RWPE2 (cell line): ENCODE results near the gene ABCC3.

Source experiments
- ATAC-seq: fragments of 200-7000 bp; cut with Tn5 transposase; 3 replicates; pipeline ENCODE4 v1.9.1; 2021; ENCODE audit warnings: low read depth
- DNase-seq: peaks from one replicate; pipeline ENCODE4 v3.0.0-alpha.2; 2020; ENCODE audit warnings: low spot score
- H3K27ac ChIP-seq: fragments of 450-650 bp; 2 replicates; pipeline ENCODE4 v1.5.1; 2017; ENCODE audit warnings: mild to moderate bottlenecking; ENCODE audit not compliant: poor library complexity, severe bottlenecking
- H3K27me3 ChIP-seq: fragments of 250-450 bp; sonication (Bioruptor Pico); 2 replicates; pipeline ENCODE4 v1.5.1; 2021; ENCODE audit warnings: mild to moderate bottlenecking, moderate library complexity; ENCODE audit not compliant: insufficient read depth, poor library complexity, severe bottlenecking
- H3K36me3 ChIP-seq: fragments of 250-450 bp; sonication (Bioruptor Pico); 2 replicates; pipeline ENCODE4 v1.5.1; 2020; ENCODE audit warnings: low read depth, mild to moderate bottlenecking, moderate library complexity
- H3K4me1 ChIP-seq: fragments of 250-450 bp; sonication (Bioruptor Pico); 2 replicates; pipeline ENCODE4 v1.5.1; 2021; ENCODE audit warnings: mild to moderate bottlenecking, moderate library complexity; ENCODE audit not compliant: insufficient read depth, poor library complexity, severe bottlenecking
- H3K4me3 ChIP-seq: fragments of 250-450 bp; sonication (Bioruptor Pico); 2 replicates; pipeline ENCODE4 v1.5.1; 2021; ENCODE audit warnings: mild to moderate bottlenecking, moderate library complexity; ENCODE audit not compliant: severe bottlenecking
- H3K9me3 ChIP-seq: fragments of 250-450 bp; sonication (Bioruptor Pico); 2 replicates; pipeline ENCODE4 v1.5.1; 2021; ENCODE audit warnings: mild to moderate bottlenecking, moderate library complexity; ENCODE audit not compliant: severe bottlenecking
- CTCF ChIP-seq: fragments of 450-650 bp; IDR thresholded peaks from one replicate; pipeline ENCODE4 v1.5.1; 2017; ENCODE audit warnings: mild to moderate bottlenecking, moderate library complexity; ENCODE audit not compliant: poor library complexity, severe bottlenecking

Gene ABCC3

GRCh38 chr17:50682938-50683337 is 48.3 kb downstream of the ABCC3 start:
- H3K27ac ChIP-seq: no peak overlapping the region
- no peaks in the 10 kb centered on the region for H3K9me3 ChIP-seq
- ATAC-seq: no peak

GRCh38 chr17:50683434-50684287 is 49.0 kb downstream of the ABCC3 start:
- ATAC-seq (no peak), DNase-seq (peak; percentile 56)
- Histone ChIP-seq H3K27ac (peak overlapping the region; percentile 53), H3K9me3 (no peaks in the 10 kb centered on the region), H3K27me3 (no peaks in the 10 kb centered on the region), H3K4me1 (peaks cover 20% of the 10 kb centered on the region), H3K4me3 (no peak overlapping the region), H3K36me3 (no peaks in the 10 kb centered on the region)
- TF ChIP-seq CTCF: no peak

More at GRCh38 chr17:50682938-50683337, 48.3 kb downstream of the ABCC3 start:
- no peak overlapping the region for H3K4me3 ChIP-seq
- peaks cover 20% of the 10 kb centered on the region for H3K4me1 ChIP-seq
- H3K27me3 ChIP-seq: no peaks in the 10 kb centered on the region
- TF ChIP-seq CTCF: no peak
- no peak for DNase-seq
- no peaks in the 10 kb centered on the region for H3K36me3 ChIP-seq

DNA sequence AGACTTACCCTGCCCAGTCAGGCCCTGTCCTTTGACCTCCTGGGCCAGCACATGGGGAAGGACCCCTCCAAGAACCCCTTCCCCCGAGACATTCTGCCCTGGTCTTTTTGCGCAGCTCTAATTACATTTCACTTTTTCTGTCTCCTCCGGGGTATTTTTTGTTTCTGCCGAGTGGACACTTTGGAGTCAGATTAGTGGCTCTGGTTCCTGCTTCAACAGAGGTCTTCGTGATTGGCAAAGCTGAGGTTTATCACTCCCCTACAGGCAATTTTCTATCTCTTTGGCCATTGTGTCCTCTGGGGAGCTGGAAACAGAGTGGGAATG is 49.6 kb downstream of the ABCC3 start:
- ATAC-seq (no peak), DNase-seq (no peak)
- H3K9me3 ChIP-seq: no peaks in the 10 kb centered on the region
- no peaks in the 10 kb centered on the region for H3K27me3 ChIP-seq
- no peaks in the 10 kb centered on the region for H3K36me3 ChIP-seq
- TF ChIP-seq CTCF: no peak
- H3K4me1 ChIP-seq: peaks cover 22% of the 10 kb centered on the region
- H3K4me3 ChIP-seq: no peak overlapping the region
- peak overlapping the region; percentile 53 for H3K27ac ChIP-seq

DNA sequence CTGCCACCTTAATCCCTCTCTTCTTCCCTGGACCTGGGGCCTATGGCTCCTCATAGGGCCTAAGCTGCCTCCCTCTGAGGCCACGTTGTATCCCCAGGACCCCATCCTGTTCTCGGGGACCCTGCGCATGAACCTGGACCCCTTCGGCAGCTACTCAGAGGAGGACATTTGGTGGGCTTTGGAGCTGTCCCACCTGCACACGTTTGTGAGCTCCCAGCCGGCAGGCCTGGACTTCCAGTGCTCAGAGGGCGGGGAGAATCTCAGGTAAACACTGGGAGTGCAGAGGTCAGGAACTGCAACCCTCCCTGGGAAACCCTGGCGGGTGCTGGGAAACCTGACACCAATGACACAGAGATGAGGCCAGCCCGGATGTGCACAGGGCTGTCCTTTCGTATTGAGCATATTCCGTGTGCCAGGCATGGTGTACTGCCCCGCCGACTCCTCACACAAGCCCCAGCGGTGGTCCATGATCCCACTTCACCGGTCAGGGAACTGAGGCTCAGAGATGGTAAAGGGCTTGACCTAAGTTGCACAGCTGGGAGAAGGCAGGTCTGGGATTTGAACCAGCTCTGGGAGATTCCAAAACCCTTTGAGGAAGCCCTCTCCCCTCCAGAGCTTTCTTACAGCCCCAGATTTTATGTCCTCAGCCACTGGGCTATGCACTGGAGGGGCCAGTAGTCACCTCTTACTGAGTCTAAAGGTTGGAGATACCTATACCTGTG is 50.1 kb downstream of the ABCC3 start:
- no peaks in the 10 kb centered on the region for H3K36me3 ChIP-seq
- no peak for TF ChIP-seq CTCF
- peaks cover 27% of the 10 kb centered on the region for H3K4me1 ChIP-seq
- H3K27me3 ChIP-seq: no peaks in the 10 kb centered on the region
- H3K4me3 ChIP-seq: no peak overlapping the region
- peak; percentile 61 for ATAC-seq
- no peak for DNase-seq
- no peaks in the 10 kb centered on the region for H3K9me3 ChIP-seq
- H3K27ac ChIP-seq: peak overlapping the region; percentile 53

- DNase-seq (no peak), ATAC-seq (no peak)
- H3K36me3 ChIP-seq: no peaks in the 10 kb centered on the region
- no peaks in the 10 kb centered on the region for H3K9me3 ChIP-seq
- H3K27me3 ChIP-seq: no peaks in the 10 kb centered on the region
- no peak overlapping the region for H3K4me3 ChIP-seq
- peaks cover 28% of the 10 kb centered on the region for H3K4me1 ChIP-seq
- no peak for TF ChIP-seq CTCF
- peak overlapping the region; percentile 53 for H3K27ac ChIP-seq
Measured at GRCh38 chr17:50685334-50685665, 50.6 kb downstream of the ABCC3 start.
